Epithelial cell of esophagus (primary cell): ENCODE measurements around the gene PRKCB.
A peak's percentile ranks its signal among the peaks of the same experiment; 100 is the strongest.

Experiments used
- DNase-seq: peaks from one replicate; pipeline ENCODE4 v3.0.0; 2010; ENCODE audit warnings: low read depth
- H3K4me3 ChIP-seq: 2 replicates; pipeline ENCODE4 v1.5.1; 2011; ENCODE audit warnings: mild to moderate bottlenecking, low read length, control low read depth
- CTCF ChIP-seq: IDR thresholded peaks from 2 replicates; pipeline ENCODE4 v1.5.1; 2011; ENCODE audit warnings: low read depth, mild to moderate bottlenecking, low read length, control low read depth, inconsistent platforms; ENCODE audit not compliant: insufficient read depth; ENCODE audit errors: missing control alignments

Gene PRKCB

GRCh38 chr16:23865853-23866252 lies 30.1 kb downstream of the PRKCB start:
- no peak for TF ChIP-seq CTCF
- H3K4me3 ChIP-seq = no peak overlapping the region
- DNase-seq = no peak

- no peak for DNase-seq
- H3K4me3 ChIP-seq = no peak overlapping the region
- TF ChIP-seq CTCF = no peak
These were observed 30.8 kb downstream of the PRKCB start for GRCh38 chr16:23866621-23867020.

GRCh38 chr16:23867566-23867965 lies 31.8 kb downstream of the PRKCB start:
- no peak for TF ChIP-seq CTCF
- no peak for DNase-seq
- no peak overlapping the region for H3K4me3 ChIP-seq

- H3K4me3 ChIP-seq = no peak overlapping the region
- TF ChIP-seq CTCF = no peak
- no peak for DNase-seq
These were observed 32.4 kb downstream of the PRKCB start for GRCh38 chr16:23868136-23868535.

- H3K4me3 ChIP-seq = no peak overlapping the region
- no peak for TF ChIP-seq CTCF
- DNase-seq = no peak
These were observed 33.3 kb downstream of the PRKCB start for GRCh38 chr16:23869052-23869451.

GRCh38 chr16:23871924-23872323 lies 36.1 kb downstream of the PRKCB start:
- no peak for DNase-seq
- no peak for TF ChIP-seq CTCF
- no peak overlapping the region for H3K4me3 ChIP-seq

- no peak for TF ChIP-seq CTCF
- peak; percentile 4 for DNase-seq
- H3K4me3 ChIP-seq = no peak overlapping the region
These were observed 39.0 kb downstream of the PRKCB start for GRCh38 chr16:23874613-23875294.
